PC-9 (cell line): ENCODE results near the gene OR6J1.
"Not testable (repeated sequence)": the region's sequence is repeated elsewhere in the genome, so short reads cannot be mapped to it uniquely, and the experiment has no call there.

ENCODE experiments used
- EZH2 ChIP-seq: fragments of 200-600 bp; sonication (generic); IDR thresholded peaks from 2 replicates; pipeline ENCODE4 v1.8.0; 2017; ENCODE audit warnings: antibody characterized with exemption, low read depth
- TF ChIP-seq, protein P1 (sequence below): fragments of 200-600 bp; sonication (generic); conservative IDR thresholded peaks from 2 replicates; pipeline ENCODE4 v1.6.1; 2017; ENCODE audit warnings: mixed run types, antibody characterized with exemption, mild to moderate bottlenecking, moderate library complexity

DNA sequence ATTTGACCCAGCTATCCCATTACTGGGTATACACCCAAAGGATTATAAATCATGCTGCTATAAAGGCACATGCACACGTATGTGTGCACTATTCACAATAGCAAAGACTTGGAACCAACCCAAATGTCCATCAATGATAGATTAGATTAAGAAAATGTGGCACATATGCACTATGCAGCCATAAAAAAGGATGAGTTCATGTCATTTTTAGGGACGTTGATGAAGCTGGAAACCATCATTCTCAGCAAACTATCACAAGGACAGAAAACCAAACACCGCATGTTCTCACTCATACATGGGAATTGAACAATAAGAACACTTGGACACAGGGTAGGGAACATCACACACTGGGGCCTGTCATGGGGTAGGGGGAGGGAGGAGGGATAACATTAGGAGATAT lies 39.3 kb upstream of the OR6J1 start:
- TF ChIP-seq, protein P1, sequence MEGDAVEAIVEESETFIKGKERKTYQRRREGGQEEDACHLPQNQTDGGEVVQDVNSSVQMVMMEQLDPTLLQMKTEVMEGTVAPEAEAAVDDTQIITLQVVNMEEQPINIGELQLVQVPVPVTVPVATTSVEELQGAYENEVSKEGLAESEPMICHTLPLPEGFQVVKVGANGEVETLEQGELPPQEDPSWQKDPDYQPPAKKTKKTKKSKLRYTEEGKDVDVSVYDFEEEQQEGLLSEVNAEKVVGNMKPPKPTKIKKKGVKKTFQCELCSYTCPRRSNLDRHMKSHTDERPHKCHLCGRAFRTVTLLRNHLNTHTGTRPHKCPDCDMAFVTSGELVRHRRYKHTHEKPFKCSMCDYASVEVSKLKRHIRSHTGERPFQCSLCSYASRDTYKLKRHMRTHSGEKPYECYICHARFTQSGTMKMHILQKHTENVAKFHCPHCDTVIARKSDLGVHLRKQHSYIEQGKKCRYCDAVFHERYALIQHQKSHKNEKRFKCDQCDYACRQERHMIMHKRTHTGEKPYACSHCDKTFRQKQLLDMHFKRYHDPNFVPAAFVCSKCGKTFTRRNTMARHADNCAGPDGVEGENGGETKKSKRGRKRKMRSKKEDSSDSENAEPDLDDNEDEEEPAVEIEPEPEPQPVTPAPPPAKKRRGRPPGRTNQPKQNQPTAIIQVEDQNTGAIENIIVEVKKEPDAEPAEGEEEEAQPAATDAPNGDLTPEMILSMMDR = not testable (repeated sequence)
- TF ChIP-seq EZH2 = not testable (repeated sequence)
